Measurements from ENCODE around the gene USP2.

Gene USP2, protein sequence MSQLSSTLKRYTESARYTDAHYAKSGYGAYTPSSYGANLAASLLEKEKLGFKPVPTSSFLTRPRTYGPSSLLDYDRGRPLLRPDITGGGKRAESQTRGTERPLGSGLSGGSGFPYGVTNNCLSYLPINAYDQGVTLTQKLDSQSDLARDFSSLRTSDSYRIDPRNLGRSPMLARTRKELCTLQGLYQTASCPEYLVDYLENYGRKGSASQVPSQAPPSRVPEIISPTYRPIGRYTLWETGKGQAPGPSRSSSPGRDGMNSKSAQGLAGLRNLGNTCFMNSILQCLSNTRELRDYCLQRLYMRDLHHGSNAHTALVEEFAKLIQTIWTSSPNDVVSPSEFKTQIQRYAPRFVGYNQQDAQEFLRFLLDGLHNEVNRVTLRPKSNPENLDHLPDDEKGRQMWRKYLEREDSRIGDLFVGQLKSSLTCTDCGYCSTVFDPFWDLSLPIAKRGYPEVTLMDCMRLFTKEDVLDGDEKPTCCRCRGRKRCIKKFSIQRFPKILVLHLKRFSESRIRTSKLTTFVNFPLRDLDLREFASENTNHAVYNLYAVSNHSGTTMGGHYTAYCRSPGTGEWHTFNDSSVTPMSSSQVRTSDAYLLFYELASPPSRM

DNA sequence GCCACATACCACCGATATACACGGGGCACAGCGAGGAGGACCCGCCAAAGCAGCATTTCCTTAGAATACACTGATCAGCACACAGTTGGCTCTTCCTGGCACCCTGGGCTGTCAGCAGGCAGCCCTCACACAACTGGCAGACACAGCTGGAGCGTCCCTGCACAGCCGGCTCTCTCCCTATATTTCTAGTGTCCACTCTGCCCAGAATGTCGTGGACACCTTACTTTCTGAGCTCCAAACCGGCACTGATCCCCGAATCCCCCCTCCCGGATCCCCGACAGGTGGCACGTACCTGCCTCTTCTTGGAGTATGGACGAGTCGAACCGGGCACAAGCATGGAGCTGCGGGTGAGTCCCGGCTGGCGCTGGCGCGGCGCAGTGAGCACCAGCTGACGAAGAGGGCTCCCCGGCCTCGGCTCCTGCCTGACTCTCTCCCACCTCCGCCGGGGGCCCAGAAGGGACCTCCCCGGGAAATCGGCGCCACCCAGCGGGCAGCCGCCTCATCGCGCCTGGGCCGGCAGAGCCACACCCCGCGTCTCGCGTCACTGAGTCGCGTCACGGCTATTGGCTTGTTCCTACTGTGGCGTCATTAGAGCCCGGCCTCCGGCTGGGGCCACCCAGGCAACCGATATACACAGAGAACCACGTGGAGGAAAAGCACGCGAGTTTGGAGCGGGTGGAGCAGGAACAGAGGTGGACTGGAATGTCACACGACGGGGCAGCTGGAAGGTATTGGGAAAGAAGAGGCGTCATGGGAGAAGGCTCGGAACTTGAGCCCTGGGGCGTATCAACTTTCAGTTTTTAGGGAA is at the start of gene USP2:
Gene USP2 (minus strand): TSS at position 510 of the 808 bp plus-strand sequence. CDS start 8,210 bp downstream, outside the sequence.
- DNase-seq (ENCODE audit: low read depth), result peak; percentile 97

DNA sequence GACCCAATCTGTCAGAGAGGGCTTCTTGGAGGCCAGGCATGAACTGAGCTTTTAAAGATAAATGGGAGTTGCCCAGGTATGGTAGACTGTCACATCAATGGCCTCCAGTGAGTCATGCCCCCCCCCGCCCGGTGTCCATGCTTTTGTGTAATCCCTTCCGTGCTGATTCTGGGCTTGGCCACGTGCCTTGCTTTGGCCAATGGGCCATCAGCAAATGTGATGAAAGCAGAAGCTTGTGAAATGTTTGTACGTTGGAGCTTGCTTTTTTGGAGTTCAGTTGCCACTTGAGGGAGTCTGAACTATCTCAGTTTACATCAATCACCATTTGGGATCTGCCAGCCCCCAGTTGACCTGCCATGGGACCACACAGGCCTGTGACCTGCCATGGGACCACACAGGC is 45.8 kb upstream of the USP2 start:
- no peak for DNase-seq (ENCODE audit: low read depth)

DNA sequence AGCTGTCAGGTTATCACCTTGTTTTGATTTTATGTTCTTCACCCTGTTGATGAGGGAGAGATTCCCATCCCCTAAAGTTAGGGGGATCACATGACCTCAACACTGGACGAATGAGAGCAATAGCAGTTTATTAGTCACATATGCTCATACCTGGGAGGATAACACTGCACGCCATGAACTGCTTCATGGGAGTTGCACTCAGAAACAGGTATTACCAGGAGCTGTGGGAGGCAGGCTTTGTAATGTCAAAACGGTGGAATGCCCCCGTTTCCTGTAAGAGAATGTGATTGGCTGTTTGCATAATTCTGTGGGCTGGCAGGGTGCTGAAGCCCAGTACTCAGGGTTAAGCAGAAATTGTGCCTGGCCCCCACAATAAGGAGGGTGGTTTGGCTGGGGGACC is 44.7 kb upstream of the USP2 start:
- DNase-seq (ENCODE audit: low read depth), result no peak

DNA sequence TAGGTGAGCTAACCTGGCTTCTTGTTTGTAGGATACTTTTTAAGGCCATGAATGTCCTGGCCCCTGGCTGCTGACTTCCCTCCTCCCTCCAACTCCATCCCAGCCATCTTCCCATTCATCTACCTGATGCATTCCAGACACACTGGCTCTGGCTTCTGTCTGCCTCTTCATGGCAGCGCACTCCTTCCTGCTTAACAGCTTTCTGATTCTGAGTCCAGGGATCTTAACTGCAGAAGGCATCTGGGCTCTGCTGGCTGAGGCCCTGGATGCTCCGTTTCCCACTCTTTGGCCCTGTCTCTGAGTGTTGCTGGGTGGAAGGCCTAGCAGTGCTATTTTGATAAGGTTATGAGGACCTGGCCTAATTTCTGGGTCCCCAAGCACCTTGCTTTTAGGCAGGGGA is 43.3 kb upstream of the USP2 start:
- DNase-seq (ENCODE audit: low read depth), result no peak

DNA sequence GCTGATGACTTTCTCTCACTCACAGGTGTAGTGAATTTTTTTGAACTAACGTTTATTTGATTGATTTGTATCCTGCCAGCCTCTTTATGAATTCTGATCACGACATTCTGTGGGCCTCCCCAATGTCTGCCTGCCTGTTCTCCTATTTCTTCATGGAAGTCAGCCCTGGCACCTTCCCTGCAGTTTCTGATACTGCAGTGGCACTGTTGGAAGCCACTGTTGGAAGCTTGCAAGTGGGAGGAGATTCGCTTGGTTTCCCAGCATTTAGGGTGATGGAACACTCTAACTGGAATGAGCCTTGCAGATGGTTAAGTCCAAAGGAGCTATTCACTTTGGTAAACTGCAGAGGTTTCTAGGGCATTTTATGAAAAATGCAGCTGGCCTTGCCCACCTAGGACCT is 42.8 kb upstream of the USP2 start:
- no peak for DNase-seq (ENCODE audit: low read depth)

DNA sequence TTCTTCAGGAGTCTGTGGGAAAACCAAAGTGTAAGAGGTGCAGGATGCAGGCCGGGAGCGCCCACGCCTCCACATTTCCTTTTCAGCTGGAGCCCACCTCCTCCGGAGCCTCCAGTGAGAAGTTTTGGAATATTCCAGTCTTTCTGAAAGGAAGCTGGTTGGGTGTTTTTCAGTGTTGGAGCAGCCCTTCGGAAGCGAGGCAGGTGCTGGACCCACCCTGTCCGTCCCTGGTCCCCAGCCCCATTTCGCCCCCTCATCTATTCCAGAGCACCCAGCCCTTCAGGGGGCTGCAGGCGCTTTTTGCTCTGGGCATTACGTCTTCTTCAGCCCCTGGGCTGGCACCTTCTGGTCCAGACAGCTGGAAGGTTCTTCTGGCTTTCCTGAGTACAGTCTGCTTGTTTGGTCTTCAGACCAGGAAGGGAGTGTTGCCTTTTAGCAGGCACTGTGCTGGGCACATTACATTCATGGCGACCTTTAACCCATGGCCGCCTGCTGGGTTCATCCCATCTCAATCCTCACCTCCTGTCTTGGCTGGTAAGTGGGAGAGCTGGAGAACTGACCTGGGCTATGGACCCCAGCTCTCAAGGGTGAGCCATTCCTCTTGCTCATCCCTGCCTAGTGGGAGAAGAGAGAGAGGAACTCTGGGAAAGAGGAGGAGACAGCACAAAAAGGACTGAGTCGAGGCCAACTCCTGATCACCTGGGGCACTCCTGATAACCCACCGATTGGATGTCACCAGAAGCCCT is 42.2 kb upstream of the USP2 start:
- no peak for DNase-seq (ENCODE audit: low read depth)

DNA sequence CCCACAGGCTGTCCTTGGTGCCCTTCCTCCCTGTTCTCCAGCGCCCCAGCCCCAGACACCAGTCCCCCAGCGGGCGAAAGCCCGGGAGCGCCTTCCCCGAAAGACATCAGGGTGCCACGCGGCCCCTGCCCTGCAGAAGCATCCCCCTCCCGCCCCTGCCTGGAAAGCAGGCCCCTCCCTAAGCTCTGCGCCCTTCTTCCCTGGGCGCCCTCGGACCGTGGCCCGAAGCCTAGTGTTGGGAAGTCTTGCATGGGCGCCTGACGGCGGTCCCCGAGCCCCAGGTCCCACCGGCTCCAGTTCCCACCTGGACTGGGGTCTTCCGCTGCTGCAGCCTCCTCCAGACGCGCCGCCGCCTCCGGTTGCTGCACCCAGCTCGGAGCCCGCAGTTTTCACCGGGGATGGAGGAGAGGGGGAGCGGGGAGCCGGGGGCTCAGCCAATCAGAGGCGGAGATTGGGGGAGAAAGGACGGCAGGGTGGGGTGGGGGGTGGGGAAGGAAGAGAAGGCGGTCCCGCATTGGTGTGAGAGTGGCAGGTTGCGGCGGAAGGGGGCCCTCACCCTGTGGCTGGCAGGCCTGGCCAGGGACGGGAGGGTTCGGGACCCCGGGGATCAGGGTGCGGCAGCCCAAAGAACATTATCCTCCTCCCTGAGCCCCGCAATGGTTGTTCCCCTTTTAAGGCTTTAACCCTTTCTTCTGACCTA is 41.5 kb upstream of the USP2 start, which contains the start of gene THY1:
Gene THY1 (minus strand): TSS at position 364 of the 700 bp plus-strand sequence. CDS start 2,267 bp downstream, outside the sequence.
- DNase-seq (ENCODE audit: low read depth), result no peak

DNA sequence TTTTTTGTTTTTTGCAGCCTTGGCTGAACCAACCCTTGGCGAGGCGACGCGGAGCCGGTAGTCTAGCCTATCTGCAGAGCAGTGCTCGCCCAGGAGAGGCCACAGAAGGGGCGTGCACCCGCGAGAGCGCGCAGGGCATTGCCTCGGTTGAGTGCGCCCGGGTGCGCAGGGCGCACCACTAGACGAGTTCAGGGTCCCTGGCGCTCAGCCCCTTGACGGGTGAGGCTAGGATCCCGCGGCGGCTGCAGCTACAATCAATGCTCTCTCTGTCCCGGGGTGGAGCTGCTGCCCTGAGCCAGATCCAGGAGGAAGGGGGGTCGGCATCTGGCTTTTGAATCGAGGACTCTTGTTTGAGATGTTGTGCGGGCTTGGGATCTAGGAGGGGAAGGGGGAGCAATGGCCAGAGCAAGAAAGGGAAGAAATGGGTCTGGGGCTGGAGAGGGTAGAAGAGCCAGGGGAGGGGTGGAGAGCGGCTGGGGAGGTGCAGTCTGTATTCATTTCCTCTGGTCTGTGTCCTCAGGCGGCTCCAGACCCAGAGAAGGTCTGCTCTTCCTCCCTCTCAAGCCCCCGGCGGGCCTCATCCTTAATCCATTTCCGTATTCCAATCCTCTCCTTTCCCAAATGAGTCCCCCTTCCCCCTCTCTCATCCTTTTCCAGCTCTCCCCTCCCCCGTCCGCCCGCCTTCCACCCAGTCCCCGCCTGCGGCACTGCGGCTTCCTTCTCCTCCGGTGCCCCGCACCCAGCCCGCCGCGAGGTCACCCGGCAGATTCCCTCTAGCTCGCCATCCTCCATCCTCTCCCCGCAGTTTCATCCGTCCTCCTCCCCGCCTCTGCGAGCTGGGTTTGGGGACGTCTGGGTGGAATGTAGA is 40.7 kb upstream of the USP2 start:
- no peak for DNase-seq (ENCODE audit: low read depth)

DNA sequence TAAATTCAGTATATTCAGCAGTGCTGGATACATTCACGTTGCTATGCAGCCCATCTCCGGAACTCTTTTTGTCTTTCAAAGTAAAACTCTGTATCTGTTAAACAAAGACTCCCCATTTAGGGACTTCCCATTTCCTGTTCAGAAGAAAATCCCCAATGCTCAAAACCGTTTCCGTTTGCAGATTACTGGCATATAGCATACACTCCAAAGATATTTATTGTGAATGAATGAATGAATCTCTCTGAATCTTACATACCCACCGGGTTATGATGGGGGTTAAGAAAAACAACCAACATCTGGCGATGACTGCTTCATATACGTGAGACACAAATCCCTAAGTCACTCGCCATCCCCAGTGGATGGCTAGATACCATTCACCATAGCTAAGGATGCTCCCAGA is 39.9 kb upstream of the USP2 start:
- DNase-seq (ENCODE audit: low read depth), result no peak

DNA sequence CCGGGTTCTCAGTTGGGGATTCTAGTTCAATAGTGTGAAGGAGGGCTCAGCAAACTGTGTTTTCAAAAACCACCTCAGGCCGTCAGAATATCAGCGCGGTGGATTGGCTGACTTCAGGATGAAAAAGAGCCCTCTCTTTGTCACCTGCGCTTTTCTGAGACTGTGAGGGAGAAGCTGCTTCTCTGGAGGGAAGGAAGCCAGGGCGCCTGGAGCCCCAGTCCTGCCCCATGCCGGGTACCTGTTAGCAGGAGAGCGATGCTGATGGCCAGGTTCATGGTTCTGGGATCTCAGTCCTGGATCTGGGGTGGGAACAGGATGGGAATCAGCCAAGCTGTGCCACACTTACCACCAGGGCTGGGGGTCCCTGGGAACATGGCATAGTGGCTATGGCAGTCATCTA is 39.1 kb upstream of the USP2 start:
- no peak for DNase-seq (ENCODE audit: low read depth)

DNA sequence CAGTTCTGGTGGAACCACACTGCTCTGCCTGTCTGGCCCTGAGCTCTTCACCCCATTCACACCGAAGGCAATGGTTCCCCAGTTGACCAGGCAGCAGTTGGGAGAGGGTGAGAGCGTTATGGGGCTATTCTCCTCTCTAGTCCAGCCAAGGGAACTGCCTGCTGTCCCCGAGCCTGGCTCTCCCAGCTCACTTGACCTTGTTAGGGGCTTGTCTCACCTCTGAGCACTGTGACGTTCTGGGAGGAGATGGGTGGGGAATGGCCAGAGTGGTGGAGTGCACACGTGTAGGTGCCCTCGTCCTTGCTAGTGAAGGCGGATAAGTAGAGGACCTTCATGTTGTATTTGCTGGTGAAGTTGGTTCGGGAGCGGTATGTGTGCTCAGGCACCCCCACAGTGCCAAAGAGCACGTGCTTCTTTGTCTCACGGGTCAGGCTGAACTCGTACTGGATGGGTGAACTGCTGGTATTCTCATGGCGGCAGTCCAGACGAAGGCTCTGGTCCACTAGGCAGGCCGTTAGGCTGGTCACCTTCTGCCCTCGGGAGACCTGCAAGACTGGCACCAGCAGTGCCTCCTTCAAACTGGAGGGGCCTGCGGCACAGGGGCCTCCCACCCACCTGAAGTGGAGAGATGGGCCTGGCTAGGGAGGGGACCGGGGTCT is 38.5 kb upstream of the USP2 start:
- DNase-seq (ENCODE audit: low read depth), result no peak

DNA sequence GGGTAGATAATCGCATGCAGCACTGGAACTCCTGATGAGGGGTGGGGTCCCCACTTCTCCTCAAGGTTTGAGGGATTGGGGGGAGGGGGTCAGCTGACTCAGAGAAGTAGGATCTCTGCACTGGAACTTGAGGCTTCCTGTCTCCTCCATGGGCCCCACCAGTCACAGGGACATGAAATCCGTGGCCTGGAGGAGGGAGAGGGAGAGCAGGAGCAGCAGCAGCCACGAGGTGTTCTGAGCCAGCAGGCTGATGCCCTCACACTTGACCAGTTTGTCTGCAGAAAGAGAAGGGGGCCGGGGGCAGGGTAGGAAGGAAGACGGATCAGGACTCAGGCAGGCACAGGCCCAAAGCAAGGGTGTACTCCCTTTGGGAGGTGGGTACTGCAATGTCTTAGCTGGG is 37.8 kb upstream of the USP2 start:
- DNase-seq (ENCODE audit: low read depth), result no peak

DNA sequence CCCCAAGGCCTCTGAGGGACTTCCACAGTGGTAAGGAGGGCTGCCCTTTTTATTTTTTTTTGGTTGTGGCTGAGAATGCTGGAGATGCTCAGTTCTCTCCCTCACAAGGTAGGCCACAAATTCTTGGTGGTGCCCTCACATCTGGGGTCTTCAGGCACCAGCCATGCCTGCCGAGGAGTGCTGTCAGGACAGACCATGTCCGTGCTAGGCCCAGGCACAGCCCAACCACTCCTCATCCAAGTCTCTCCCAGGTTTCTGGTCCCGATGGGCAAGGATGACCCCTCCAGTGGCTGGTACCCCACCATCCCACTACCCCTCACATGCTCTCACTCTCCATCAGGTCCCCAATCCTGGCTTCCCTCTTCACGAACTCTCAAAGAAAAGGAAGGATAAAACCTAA is 37.3 kb upstream of the USP2 start:
- DNase-seq (ENCODE audit: low read depth), result no peak

DNA sequence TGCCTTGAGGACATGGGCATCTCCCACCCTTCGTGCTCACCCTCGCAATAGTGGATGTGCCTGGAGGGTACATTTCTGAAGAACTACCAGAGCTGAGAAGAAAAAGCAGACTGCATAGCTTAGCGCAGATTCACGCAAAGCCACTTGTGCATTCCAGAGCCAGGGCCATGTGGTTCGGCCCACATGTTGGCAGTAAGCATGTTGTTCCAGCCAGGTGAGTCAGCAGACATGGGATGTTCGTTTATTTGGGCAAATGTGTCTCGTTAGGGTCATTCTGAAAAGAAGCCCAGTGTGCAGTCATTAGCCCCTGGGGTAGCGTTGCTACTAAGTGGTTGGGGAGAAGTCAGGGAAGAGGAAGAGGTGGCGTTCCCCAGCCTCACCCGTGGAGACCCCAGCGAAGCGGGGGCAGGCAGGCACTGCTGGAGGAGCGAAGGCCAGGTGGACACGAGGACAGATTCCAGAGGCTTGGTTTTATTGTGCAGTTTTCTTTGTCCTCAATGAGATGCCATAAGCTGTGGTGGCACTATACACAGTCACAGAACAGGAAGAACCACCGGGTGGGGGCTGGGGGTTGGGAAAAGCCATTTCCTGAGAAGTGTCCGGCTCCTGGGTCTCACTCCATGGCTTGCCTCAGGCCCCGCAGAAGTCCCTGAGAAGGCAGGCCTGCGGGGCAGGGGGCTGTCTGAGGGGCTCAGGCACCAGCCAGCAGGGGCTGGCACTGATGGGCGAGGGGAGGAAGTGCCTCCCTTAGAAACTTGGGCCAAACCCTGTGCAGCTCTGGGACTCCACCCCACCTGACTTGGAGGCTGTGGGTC is 36.4 kb upstream of the USP2 start:
- no peak for DNase-seq (ENCODE audit: low read depth)

DNA sequence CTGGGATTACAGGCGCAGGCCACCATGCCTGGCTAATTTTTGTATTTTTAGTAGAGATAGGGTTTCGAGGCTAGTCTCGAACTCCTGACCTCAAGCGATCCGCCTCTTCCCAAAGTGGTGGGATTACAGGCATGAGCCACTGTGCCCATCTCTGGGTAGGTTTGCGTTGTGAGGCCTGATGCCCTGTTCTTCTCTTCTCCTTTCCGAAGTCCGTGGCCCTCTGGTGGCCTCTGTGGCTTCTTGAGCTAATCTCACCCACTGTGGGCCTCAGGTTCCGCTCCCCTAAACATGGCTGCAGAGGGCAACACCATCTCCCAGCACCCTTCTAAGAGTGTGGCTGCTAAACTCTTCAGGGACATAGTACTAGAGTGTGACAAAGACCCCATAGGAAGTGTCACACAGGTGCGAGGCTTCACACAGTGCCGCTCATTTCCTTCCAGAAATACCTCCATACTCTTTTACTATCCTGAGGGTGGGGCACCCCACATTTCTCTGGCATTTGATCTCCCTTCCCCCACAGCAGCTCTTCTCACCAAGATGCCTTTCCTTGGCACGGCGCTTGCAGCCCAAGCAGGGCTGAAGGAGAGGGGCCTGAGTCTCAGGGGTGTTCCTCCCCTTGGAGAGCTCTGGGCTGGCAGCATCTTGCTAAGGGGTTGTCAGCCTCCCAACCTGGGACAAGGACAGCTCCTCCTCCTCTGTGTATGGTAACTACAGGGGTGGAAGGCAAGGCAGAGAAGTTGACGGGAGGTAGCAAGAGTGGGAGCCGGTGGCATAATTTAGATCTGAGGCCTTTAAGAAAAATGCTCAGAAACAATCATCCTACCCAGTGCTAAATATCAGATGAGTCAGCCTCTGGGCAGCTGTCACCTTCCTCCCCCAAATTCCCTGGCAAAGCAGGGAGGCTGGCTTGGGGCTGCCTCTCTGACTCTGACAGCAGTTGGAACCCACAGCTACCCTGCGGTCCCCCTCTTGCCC is 35.4 kb upstream of the USP2 start:
- DNase-seq (ENCODE audit: low read depth), result no peak

DNA sequence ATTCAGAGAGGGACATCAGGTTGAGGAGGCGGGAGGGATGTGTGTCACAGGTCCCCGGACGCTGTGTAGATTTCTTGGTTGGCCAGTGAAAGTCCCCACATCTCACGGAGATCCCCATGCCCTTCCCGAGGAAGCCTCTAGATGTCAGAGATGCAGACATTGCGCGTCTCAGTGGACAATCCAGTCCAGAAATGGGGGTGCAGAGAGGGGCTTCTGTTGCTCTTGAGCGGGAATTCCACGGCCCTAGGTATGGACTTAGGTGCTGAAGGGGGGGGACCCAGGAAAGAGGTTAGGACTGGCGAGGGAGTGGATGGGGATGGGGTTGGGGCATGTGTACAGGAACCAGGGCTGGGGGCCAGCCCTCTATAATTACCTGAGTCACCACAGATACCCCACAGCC is 34.5 kb upstream of the USP2 start:
- DNase-seq (ENCODE audit: low read depth), result no peak

DNA sequence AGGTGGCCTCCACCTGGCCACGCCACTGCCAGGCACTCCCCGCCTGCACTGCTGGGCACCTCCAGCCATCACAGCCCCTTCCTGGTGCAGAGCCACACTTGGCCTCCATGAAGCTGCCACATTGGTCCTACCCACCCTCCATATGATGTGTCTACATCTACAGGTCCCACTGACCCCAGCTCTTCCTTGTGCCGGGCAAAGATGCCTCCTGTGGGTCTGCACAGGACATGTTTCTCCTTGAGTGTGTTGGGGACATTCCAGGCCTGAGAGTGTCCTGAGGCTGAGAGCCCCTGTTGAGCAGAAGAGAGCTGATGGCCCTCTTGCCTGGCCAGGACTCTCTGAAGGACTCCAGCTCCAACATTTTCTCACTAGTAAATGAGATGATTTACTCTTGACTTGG is 34.0 kb upstream of the USP2 start:
- no peak for DNase-seq (ENCODE audit: low read depth)

DNA sequence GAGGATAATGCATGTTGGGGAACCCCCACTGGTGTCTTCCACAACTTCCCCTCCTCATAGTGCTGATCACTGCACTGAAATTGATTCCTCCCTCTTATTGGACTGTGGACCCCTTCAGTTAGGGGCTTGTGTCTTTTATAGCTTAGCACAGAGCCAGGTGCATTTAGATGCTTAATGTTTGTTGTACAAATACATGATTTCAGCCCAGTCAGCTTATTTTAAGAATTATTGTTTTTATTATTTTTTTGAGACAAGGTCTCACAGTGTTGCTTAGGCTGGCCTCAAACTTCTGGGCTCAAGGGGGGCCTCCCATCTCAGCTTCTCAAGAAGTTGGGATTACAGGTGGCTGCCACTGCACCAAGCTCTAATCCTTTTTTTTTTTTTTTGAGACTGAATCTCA is 33.2 kb upstream of the USP2 start:
- no peak for DNase-seq (ENCODE audit: low read depth)

All from stimulated activated CD8-positive, alpha-beta memory T cell treated with anti-CD3 and anti-CD28 coated beads, Interleukin-4, amount 100 ng/mL, for 24 hours (primary cell).